HL-60 (cell line): Measurements from ENCODE around the gene MRPL48.

ENCODE experiments used
- DNase-seq, 2 experiments: peaks; one replicate each; pipeline ENCODE4 v3.0.0-alpha.2; 2010 to 2020; ENCODE audit warnings: low read depth in 1 of 2, low spot score in 1 of 2
- H3K27ac ChIP-seq: fragments of 250-450 bp; sonication (Bioruptor Pico); replicated peaks from 2 replicates; pipeline ENCODE4 v1.5.1; 2020; ENCODE audit warnings: mild to moderate bottlenecking, moderate library complexity
- H3K27me3 ChIP-seq: fragments of 250-450 bp; sonication (Bioruptor Pico); 2 replicates; pipeline ENCODE4 v1.5.1; 2021; ENCODE audit warnings: mild to moderate bottlenecking, moderate library complexity; ENCODE audit not compliant: insufficient read depth, poor library complexity, severe bottlenecking
- H3K4me3 ChIP-seq: replicated peaks from 2 replicates; pipeline ENCODE4 v1.5.1; 2011; ENCODE audit warnings: mild to moderate bottlenecking, control low read depth, low read length; ENCODE audit not compliant: insufficient read depth
- CTCF ChIP-seq: IDR thresholded peaks from one replicate; pipeline ENCODE4 v1.5.1; 2011; ENCODE audit warnings: low read length, control low read depth, inconsistent platforms; ENCODE audit not compliant: insufficient read depth
- GABPA ChIP-seq: IDR thresholded peaks from 2 replicates; pipeline ENCODE4 v1.6.1; 2012; ENCODE audit warnings: low read depth
- POLR2AphosphoS5 ChIP-seq: IDR thresholded peaks from 2 replicates; pipeline ENCODE4 v1.6.1; 2012; ENCODE audit warnings: low read depth
- REST ChIP-seq: IDR thresholded peaks from 2 replicates; pipeline ENCODE4 v1.6.1; 2012; ENCODE audit warnings: low read depth; ENCODE audit not compliant: insufficient replicate concordance
- SPI1 ChIP-seq: IDR thresholded peaks from 2 replicates; pipeline ENCODE4 v1.6.1; 2012; ENCODE audit warnings: low read depth, mild to moderate bottlenecking, borderline replicate concordance

The MRPL48 gene

GRCh38 chr11:73804712-73805111 lies 17.0 kb downstream of the MRPL48 start:
- no peak for DNase-seq
- TF ChIP-seq SPI1, result no peak
- no peak for TF ChIP-seq POLR2AphosphoS5
- no peak for TF ChIP-seq REST
- no peak for TF ChIP-seq GABPA
- no peak for TF ChIP-seq CTCF
- no peak overlapping the region for H3K27ac ChIP-seq
- no peak overlapping the region for H3K4me3 ChIP-seq
- H3K27me3 ChIP-seq, result no peaks in the 10 kb centered on the region

GRCh38 chr11:73808052-73808451 lies 20.4 kb downstream of the MRPL48 start:
- no peak for DNase-seq
- Histone ChIP-seq H3K4me3 (no peak overlapping the region), H3K27ac (no peak overlapping the region), H3K27me3 (no peaks in the 10 kb centered on the region)
- TF ChIP-seq GABPA (no peak), CTCF (no peak), POLR2AphosphoS5 (no peak), SPI1 (no peak), REST (no peak)

GRCh38 chr11:73810637-73811036 lies 23.0 kb downstream of the MRPL48 start:
- no peak overlapping the region for H3K27ac ChIP-seq
- no peaks in the 10 kb centered on the region for H3K27me3 ChIP-seq
- TF ChIP-seq REST, result no peak
- no peak for TF ChIP-seq GABPA
- no peak for TF ChIP-seq POLR2AphosphoS5
- TF ChIP-seq SPI1, result no peak
- TF ChIP-seq CTCF, result no peak
- H3K4me3 ChIP-seq, result no peak overlapping the region
- no peak for DNase-seq
